HG03460 (cell line): ENCODE results near the gene SPTBN2.

Source experiments
- ATAC-seq: cut with Tn5 transposase; IDR thresholded peaks from one replicate; pipeline ENCODE4 v1.9.1; 2021; ENCODE audit not compliant: unreplicated experiment

The SPTBN2 gene

GRCh38 chr11:66704659-66705360 lies 24.2 kb downstream of the SPTBN2 start:
- no peak for ATAC-seq

GRCh38 chr11:66701432-66702240 lies 27.4 kb downstream of the SPTBN2 start:
- ATAC-seq, result no peak

- ATAC-seq, result no peak
These were observed 28.3 kb downstream of the SPTBN2 start for GRCh38 chr11:66700742-66701141.

GRCh38 chr11:66700337-66700736 lies 28.7 kb downstream of the SPTBN2 start:
- no peak for ATAC-seq

- no peak for ATAC-seq
These were observed 30.5 kb downstream of the SPTBN2 start for GRCh38 chr11:66698491-66698890.

- no peak for ATAC-seq
These were observed 31.0 kb downstream of the SPTBN2 start for GRCh38 chr11:66697988-66698387.

GRCh38 chr11:66696146-66696545 lies 32.9 kb downstream of the SPTBN2 start:
- ATAC-seq, result no peak

GRCh38 chr11:66694732-66695207 lies 34.2 kb downstream of the SPTBN2 start:
- ATAC-seq, result no peak

- ATAC-seq, result no peak
These were observed 35.0 kb downstream of the SPTBN2 start for GRCh38 chr11:66694056-66694410.

- no peak for ATAC-seq
These were observed 35.5 kb downstream of the SPTBN2 start for GRCh38 chr11:66693356-66694055.

GRCh38 chr11:66692871-66693331 lies 36.1 kb downstream of the SPTBN2 start:
- no peak for ATAC-seq

GRCh38 chr11:66692446-66692845 lies 36.6 kb downstream of the SPTBN2 start:
- ATAC-seq, result no peak

- no peak for ATAC-seq
These were observed 37.6 kb downstream of the SPTBN2 start for GRCh38 chr11:66691311-66691980.

GRCh38 chr11:66689661-66690590 lies 39.1 kb downstream of the SPTBN2 start:
- no peak for ATAC-seq

- no peak for ATAC-seq
These were observed 40.2 kb downstream of the SPTBN2 start for GRCh38 chr11:66688561-66689534.

- no peak for ATAC-seq
These were observed 41.2 kb downstream of the SPTBN2 start for GRCh38 chr11:66687831-66688281.

- no peak for ATAC-seq
These were observed 41.9 kb downstream of the SPTBN2 start for GRCh38 chr11:66686801-66687750.
